ENCODE results near the gene PTCHD4.

The PTCHD4 gene

GRCh38 chr6:48067148-48067712, 43.8 kb downstream of the PTCHD4 start:
- Histone ChIP-seq H2BK12ac (ENCODE audit: low read length in 2 of 2) (no peak overlapping the region), H2AK5ac (ENCODE audit: low read length, severe bottlenecking) (no peak overlapping the region), H3K4me3 (ENCODE audit: insufficient read depth in 1 of 2, low read depth in 1 of 2, low read length in 2 of 2) (peak overlapping the region in 1 of 2 experiments; percentile 76), H3K4ac (ENCODE audit: low read depth in 1 of 2, low read length in 2 of 2) (no peak overlapping the region), H3K36me3 (ENCODE audit: control insufficient read depth in 1 of 2, insufficient read depth in 2 of 2, low read depth in 1 of 2, low read length in 2 of 2) (peaks cover 0 to 4% of the 10 kb centered on the region in 2 experiments), H2BK5ac (ENCODE audit: low read depth, low read length, poor library complexity, severe bottlenecking) (no peak overlapping the region), H3K14ac (ENCODE audit: low read length in 2 of 2) (no peak overlapping the region), H2AFZ (ENCODE audit: low read depth, low read length) (no peak overlapping the region), H4K8ac (ENCODE audit: low read length) (no peak overlapping the region), H2BK120ac (ENCODE audit: low read depth, low read length) (no peak overlapping the region), H3K23ac (ENCODE audit: low read length in 2 of 2) (no peak overlapping the region), H3K9ac (ENCODE audit: low read length) (no peak overlapping the region), H3K9me3 (ENCODE audit: control insufficient read depth, low read length) (no peaks in the 10 kb centered on the region), H3K79me1 (replicated peaks; ENCODE audit: low read length, poor library complexity, severe bottlenecking) (peaks cover 4% of the 10 kb centered on the region), H3K18ac (ENCODE audit: low read depth in 1 of 2, low read length in 2 of 2) (no peak overlapping the region), H3K4me1 (ENCODE audit: control insufficient read depth, insufficient read depth, low read depth, low read length) (peaks cover 13% of the 10 kb centered on the region), H3K27me3 (ENCODE audit: control insufficient read depth in 1 of 2, insufficient read depth in 1 of 2, low read length in 2 of 2) (peaks cover 0 to 4% of the 10 kb centered on the region in 2 experiments), H2BK15ac (ENCODE audit: low read depth, poor library complexity, severe bottlenecking) (no peak overlapping the region), H3K27ac (ENCODE audit: low read length, poor library complexity, severe bottlenecking) (no peak overlapping the region), H3K4me2 (ENCODE audit: low read length, poor library complexity, severe bottlenecking) (no peak overlapping the region), H4K91ac (ENCODE audit: low read length) (no peak overlapping the region)
- 54% methylated on average over 1 of the region's 3 CpGs for WGBS
- DNase-seq: no peak

- H3K27me3 ChIP-seq (ENCODE audit: control insufficient read depth in 1 of 2, insufficient read depth in 1 of 2, low read length in 2 of 2): no peaks in the 10 kb centered on the region
- no peak overlapping the region for H2BK15ac ChIP-seq (ENCODE audit: low read depth, poor library complexity, severe bottlenecking)
- WGBS: 78% methylated on average over 1 of the region's 3 CpGs
- no peak overlapping the region for H2BK12ac ChIP-seq (ENCODE audit: low read length in 2 of 2)
- no peak overlapping the region for H2AK5ac ChIP-seq (ENCODE audit: low read length, severe bottlenecking)
- no peaks in the 10 kb centered on the region for H3K4me1 ChIP-seq (ENCODE audit: control insufficient read depth, insufficient read depth, low read depth, low read length)
- peak overlapping the region; percentile 16 for H3K4me2 ChIP-seq (ENCODE audit: low read length, poor library complexity, severe bottlenecking)
- peak; percentile 30 for DNase-seq
- H3K4me3 ChIP-seq (ENCODE audit: insufficient read depth in 1 of 2, low read depth in 1 of 2, low read length in 2 of 2): no peak overlapping the region
- H2AFZ ChIP-seq (ENCODE audit: low read depth, low read length): no peak overlapping the region
- H3K9me3 ChIP-seq (ENCODE audit: control insufficient read depth, low read length): no peaks in the 10 kb centered on the region
- no peak overlapping the region for H3K4ac ChIP-seq (ENCODE audit: low read depth in 1 of 2, low read length in 2 of 2)
- no peak overlapping the region for H3K9ac ChIP-seq (ENCODE audit: low read length)
- H3K79me1 ChIP-seq (replicated peaks; ENCODE audit: low read length, poor library complexity, severe bottlenecking): peaks cover 2% of the 10 kb centered on the region
- H3K36me3 ChIP-seq (ENCODE audit: control insufficient read depth in 1 of 2, insufficient read depth in 2 of 2, low read depth in 1 of 2, low read length in 2 of 2): peaks cover 7 to 18% of the 10 kb centered on the region in 2 experiments
- no peak overlapping the region for H3K14ac ChIP-seq (ENCODE audit: low read length in 2 of 2)
- no peak overlapping the region for H3K27ac ChIP-seq (ENCODE audit: low read length, poor library complexity, severe bottlenecking)
- no peak overlapping the region for H4K91ac ChIP-seq (ENCODE audit: low read length)
- H4K8ac ChIP-seq (ENCODE audit: low read length): no peak overlapping the region
- H2BK120ac ChIP-seq (ENCODE audit: low read depth, low read length): no peak overlapping the region
- H2BK5ac ChIP-seq (ENCODE audit: low read depth, low read length, poor library complexity, severe bottlenecking): no peak overlapping the region
- no peak overlapping the region for H3K23ac ChIP-seq (ENCODE audit: low read length in 2 of 2)
- H3K18ac ChIP-seq (ENCODE audit: low read depth in 1 of 2, low read length in 2 of 2): no peak overlapping the region
These were observed 49.6 kb downstream of the PTCHD4 start for GRCh38 chr6:48061265-48061990.

Data from mesenchymal stem cell (in vitro differentiated cells and primary cell).